ENCODE measurements around the gene NELFA. TPM values are rescaled to one million over a fixed set of nuclear protein-coding genes. Genes with fewer than 3 reads are reported as not detected.
"Not testable (repeated sequence)": the region's sequence is repeated elsewhere in the genome, so short reads cannot be mapped to it uniquely, and the experiment has no call there.

The NELFA gene
- total and polyA plus RNA-seq, 2 of the 4 experiments (the other 2 are of a cell fraction) = 4.3 to 21.9 TPM

DNA sequence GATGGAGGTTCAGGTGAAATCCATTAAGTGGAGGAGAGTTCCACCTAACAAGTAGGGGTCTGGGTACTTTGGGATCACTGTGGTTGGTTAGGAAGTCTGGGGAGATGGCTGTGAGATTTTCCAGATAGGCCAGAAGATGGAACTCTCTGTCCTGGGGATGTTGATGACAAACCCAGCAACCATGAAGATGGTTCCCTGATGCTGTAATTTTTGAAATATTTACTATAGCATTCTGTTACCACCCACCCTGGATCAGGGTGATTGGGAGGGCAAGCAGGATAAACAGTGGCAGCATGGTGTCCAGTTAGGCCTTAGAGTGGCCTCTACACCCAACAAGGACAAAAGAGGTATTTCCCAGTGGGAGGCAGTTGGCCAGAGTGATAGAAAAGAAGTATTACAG, 15.9 kb upstream of the NELFA start:
- Histone ChIP-seq H3K4me1 (ENCODE audit: control insufficient read depth, insufficient read depth, low read length) (no peaks in the 10 kb centered on the region; the same call in 1 of the 2 replicates), H3K14ac (replicated peaks; ENCODE audit: low read depth, low read length) (no peak overlapping the region), H2BK120ac (ENCODE audit: low read depth, low read length) (no peak overlapping the region), H2AK5ac (ENCODE audit: low read depth, low read length) (no peak overlapping the region), H2BK15ac (ENCODE audit: low read depth, low read length) (no peak overlapping the region), H4K5ac (ENCODE audit: low read depth, low read length) (no peak overlapping the region), H3K9ac (ENCODE audit: low read depth, low read length) (no peak overlapping the region), H3K79me1 (ENCODE audit: low read depth in 1 of 2, low read length in 2 of 2) (no peaks in the 10 kb centered on the region), H3K27ac (ENCODE audit: insufficient read depth, low read length) (no peak overlapping the region), H3K27me3 (ENCODE audit: control insufficient read depth, insufficient read depth, low read length) (peaks cover 35% of the 10 kb centered on the region), H3K23ac (ENCODE audit: low read depth, low read length) (no peak overlapping the region), H2AK9ac (replicated peaks; ENCODE audit: low read depth, low read length, poor library complexity) (no peak overlapping the region), H4K8ac (ENCODE audit: low read depth in 2 of 2, low read length in 2 of 2) (no peak overlapping the region), H3K9me3 (ENCODE audit: control insufficient read depth, insufficient read depth, low read length) (peaks cover 5% of the 10 kb centered on the region; the same call in 1 of the 2 replicates), H3K4me2 (ENCODE audit: low read depth, low read length) (no peak overlapping the region), H3K56ac (ENCODE audit: extremely low read depth, insufficient read depth, low read length) (no peak overlapping the region), H2BK20ac (ENCODE audit: low read depth, low read length) (no peak overlapping the region), H2BK5ac (ENCODE audit: low read depth, low read length, poor library complexity, severe bottlenecking) (no peak overlapping the region), H3K36me3 (ENCODE audit: control insufficient read depth, insufficient read depth, low read length) (no peaks in the 10 kb centered on the region), H3K4ac (ENCODE audit: low read depth, low read length) (no peak overlapping the region), H4K20me1 (ENCODE audit: insufficient read depth, low read length) (no peaks in the 10 kb centered on the region), H3K4me3 (ENCODE audit: insufficient read depth, low read depth, low read length) (no peak overlapping the region), H2AFZ (replicated peaks; ENCODE audit: low read length, poor library complexity) (peak overlapping the region; percentile 43), H3K9me1 (ENCODE audit: insufficient read depth, low read length) (no peaks in the 10 kb centered on the region), H3K18ac (ENCODE audit: low read depth, low read length) (no peak overlapping the region), H4K91ac (ENCODE audit: insufficient read depth, low read depth, low read length) (no peak overlapping the region)
- dilution Hi-C loops (cut with HindIII; ENCODE audit: low sequenced_read_pairs, unreplicated experiment) (no loop called here), intact Hi-C loops (cut with micrococcal nuclease) (no loop called here), in situ Hi-C loops (cut with MboI; ENCODE audit: low sequenced_read_pairs) (no loop called here)
- no peak for TF ChIP-seq MAFK (IDR thresholded peaks at IDR 0.05; ENCODE audit: low read depth, low read length)
- TF ChIP-seq FOS (IDR thresholded peaks at IDR 0.05; ENCODE audit: low read depth, low read length) = no peak
- TF ChIP-seq, protein P1, sequence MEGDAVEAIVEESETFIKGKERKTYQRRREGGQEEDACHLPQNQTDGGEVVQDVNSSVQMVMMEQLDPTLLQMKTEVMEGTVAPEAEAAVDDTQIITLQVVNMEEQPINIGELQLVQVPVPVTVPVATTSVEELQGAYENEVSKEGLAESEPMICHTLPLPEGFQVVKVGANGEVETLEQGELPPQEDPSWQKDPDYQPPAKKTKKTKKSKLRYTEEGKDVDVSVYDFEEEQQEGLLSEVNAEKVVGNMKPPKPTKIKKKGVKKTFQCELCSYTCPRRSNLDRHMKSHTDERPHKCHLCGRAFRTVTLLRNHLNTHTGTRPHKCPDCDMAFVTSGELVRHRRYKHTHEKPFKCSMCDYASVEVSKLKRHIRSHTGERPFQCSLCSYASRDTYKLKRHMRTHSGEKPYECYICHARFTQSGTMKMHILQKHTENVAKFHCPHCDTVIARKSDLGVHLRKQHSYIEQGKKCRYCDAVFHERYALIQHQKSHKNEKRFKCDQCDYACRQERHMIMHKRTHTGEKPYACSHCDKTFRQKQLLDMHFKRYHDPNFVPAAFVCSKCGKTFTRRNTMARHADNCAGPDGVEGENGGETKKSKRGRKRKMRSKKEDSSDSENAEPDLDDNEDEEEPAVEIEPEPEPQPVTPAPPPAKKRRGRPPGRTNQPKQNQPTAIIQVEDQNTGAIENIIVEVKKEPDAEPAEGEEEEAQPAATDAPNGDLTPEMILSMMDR (conservative IDR thresholded peaks at IDR 0.05; ENCODE audit: low read depth, low read length) = no peak
- BruUV-seq (replicated peaks) = no TSS peak
- ATAC-seq (ENCODE audit: low read depth) (peak; percentile 61), DNase-seq (no peak)
- CTCF ChIA-PET = no interaction called here
- POLR2A ChIA-PET (ENCODE audit: unreplicated experiment) = no interaction called here

DNA sequence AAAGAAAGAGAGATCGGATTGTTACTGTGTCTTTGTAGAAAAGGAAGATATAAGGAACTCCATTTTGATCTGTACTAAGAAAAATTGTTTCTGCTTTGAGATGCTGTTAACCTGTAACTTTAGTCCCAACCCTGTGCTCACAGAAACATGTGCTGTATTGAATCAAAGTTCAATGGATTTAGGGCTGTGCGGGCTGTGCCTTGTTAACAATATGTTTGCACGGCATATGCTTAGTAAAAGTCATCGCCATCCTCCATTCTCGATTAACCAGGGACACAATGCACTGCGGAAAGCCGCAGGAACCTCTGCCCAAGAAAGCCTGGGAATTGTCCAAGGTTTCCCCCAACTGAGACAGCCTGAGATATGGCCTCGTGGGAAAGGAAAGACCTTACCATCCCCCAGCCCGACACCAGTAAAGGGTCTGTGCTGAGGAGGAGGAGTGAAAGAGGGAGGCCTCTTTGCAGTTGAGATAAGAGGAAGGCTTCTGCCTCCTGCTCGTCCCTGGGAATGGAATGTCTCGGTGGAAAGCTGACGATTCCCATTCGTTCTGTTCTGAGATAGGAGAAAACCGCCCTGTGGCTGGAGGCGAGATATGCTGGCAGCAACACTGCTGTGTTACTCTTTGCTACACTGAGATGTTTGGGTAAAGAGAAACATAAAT, 12.7 kb upstream of the NELFA start:
- H2BK20ac ChIP-seq (ENCODE audit: low read depth, low read length); H4K20me1 ChIP-seq (ENCODE audit: insufficient read depth, low read length); H2AK5ac ChIP-seq (ENCODE audit: low read depth, low read length); H3K4me1 ChIP-seq (ENCODE audit: control insufficient read depth, insufficient read depth, low read length); H4K5ac ChIP-seq (ENCODE audit: low read depth, low read length); H3K18ac ChIP-seq (ENCODE audit: low read depth, low read length); in situ Hi-C loops (cut with MboI; ENCODE audit: low sequenced_read_pairs); H3K9me1 ChIP-seq (ENCODE audit: insufficient read depth, low read length); H3K9ac ChIP-seq (ENCODE audit: low read depth, low read length); BruUV-seq (replicated peaks); H3K36me3 ChIP-seq (ENCODE audit: control insufficient read depth, insufficient read depth, low read length); H2BK120ac ChIP-seq (ENCODE audit: low read depth, low read length); H3K4me3 ChIP-seq (ENCODE audit: insufficient read depth, low read depth, low read length); H3K79me1 ChIP-seq (ENCODE audit: low read depth in 1 of 2, low read length in 2 of 2); ATAC-seq (ENCODE audit: low read depth); H3K9me3 ChIP-seq (ENCODE audit: control insufficient read depth, insufficient read depth, low read length); H2AFZ ChIP-seq (replicated peaks; ENCODE audit: low read length, poor library complexity); H3K27ac ChIP-seq (ENCODE audit: insufficient read depth, low read length); H2BK5ac ChIP-seq (ENCODE audit: low read depth, low read length, poor library complexity, severe bottlenecking); dilution Hi-C loops (cut with HindIII; ENCODE audit: low sequenced_read_pairs, unreplicated experiment); H3K23ac ChIP-seq (ENCODE audit: low read depth, low read length); H4K8ac ChIP-seq (ENCODE audit: low read depth in 2 of 2, low read length in 2 of 2); H2AK9ac ChIP-seq (replicated peaks; ENCODE audit: low read depth, low read length, poor library complexity); H2BK15ac ChIP-seq (ENCODE audit: low read depth, low read length); H3K14ac ChIP-seq (replicated peaks; ENCODE audit: low read depth, low read length); intact Hi-C loops (cut with micrococcal nuclease); H3K56ac ChIP-seq (ENCODE audit: extremely low read depth, insufficient read depth, low read length); POLR2A ChIA-PET (ENCODE audit: unreplicated experiment); H4K91ac ChIP-seq (ENCODE audit: insufficient read depth, low read depth, low read length); H3K4ac ChIP-seq (ENCODE audit: low read depth, low read length): not testable (repeated sequence)
- CTCF ChIA-PET = interaction anchor here (0.5 kb wide), 1 partner anchor 177 kb away, joined by 4 read pairs; no protein-coding TSS in a partner anchor
- peak overlapping the region; percentile 68 for H3K4me2 ChIP-seq (ENCODE audit: low read depth, low read length)
- 5% methylated on average over 4 of the region's 15 CpGs; no CpG with 5 or more reads in 1 of the 2 experiments for WGBS, 2 experiments (ENCODE audit: extremely low coverage in 2 of 2, insufficient read length in 1 of 2)
- H3K27me3 ChIP-seq (ENCODE audit: control insufficient read depth, insufficient read depth, low read length) = peaks cover 39% of the 10 kb centered on the region
- DNase-seq = peak; percentile 33
